Tibial nerve (tissue), 4 donors: Measurements from ENCODE around the gene THSD1.

Source experiments
- EP300 ChIP-seq, 2 donors: sonication (generic); formaldehyde crosslinking; IDR thresholded peaks; one replicate each; pipeline ENCODE4 v1.6.1; 2017; ENCODE audit warnings: antibody characterized with exemption in 2 of 2, mild to moderate bottlenecking in 1 of 2
- POLR2A ChIP-seq, 2 donors: fragments of 450-650 bp; IDR thresholded peaks; one replicate each; pipeline ENCODE4 v1.6.1; 2017; ENCODE audit warnings: antibody characterized with exemption in 2 of 2, mild to moderate bottlenecking in 2 of 2, moderate library complexity in 2 of 2
- TF ChIP-seq, protein P1 (sequence below), 5 experiments: fragments of 200-600 bp in 3 of 5; fragments of 450-650 bp in 2 of 5; sonication (generic) in 3 of 5; IDR thresholded peaks; one replicate each; pipeline ENCODE4 v1.5.1; 2016 to 2019; ENCODE audit warnings: antibody characterized with exemption in 5 of 5, mild to moderate bottlenecking in 3 of 5, moderate library complexity in 2 of 5

DNA sequence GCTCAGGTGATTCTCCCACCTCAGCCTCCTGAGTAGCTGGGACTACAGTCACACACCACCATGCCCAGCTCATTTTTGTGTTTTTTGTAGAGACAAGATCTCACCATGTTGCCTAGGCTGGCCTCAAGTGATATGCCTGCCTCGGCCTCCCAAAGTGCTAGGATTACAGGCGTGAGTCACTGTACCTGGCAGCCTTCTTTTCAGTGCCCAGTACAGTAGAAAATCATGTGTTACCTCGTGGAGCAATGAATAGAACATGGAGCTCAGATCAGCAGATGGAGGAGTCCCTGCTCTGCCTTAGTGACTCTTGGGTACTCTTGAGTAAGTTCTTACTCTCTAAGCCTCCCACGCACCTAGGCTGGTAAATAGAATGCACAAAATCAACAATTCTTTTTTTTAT, 44.7 kb downstream of the THSD1 start:
- TF ChIP-seq, protein P1, sequence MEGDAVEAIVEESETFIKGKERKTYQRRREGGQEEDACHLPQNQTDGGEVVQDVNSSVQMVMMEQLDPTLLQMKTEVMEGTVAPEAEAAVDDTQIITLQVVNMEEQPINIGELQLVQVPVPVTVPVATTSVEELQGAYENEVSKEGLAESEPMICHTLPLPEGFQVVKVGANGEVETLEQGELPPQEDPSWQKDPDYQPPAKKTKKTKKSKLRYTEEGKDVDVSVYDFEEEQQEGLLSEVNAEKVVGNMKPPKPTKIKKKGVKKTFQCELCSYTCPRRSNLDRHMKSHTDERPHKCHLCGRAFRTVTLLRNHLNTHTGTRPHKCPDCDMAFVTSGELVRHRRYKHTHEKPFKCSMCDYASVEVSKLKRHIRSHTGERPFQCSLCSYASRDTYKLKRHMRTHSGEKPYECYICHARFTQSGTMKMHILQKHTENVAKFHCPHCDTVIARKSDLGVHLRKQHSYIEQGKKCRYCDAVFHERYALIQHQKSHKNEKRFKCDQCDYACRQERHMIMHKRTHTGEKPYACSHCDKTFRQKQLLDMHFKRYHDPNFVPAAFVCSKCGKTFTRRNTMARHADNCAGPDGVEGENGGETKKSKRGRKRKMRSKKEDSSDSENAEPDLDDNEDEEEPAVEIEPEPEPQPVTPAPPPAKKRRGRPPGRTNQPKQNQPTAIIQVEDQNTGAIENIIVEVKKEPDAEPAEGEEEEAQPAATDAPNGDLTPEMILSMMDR (IDR thresholded peaks at IDR 0.05), result no peak
- TF ChIP-seq POLR2A (IDR thresholded peaks at IDR 0.05), result no peak
- no peak for TF ChIP-seq EP300 (IDR thresholded peaks at IDR 0.05)
